ENCODE results near the gene FGD1.

DNA sequence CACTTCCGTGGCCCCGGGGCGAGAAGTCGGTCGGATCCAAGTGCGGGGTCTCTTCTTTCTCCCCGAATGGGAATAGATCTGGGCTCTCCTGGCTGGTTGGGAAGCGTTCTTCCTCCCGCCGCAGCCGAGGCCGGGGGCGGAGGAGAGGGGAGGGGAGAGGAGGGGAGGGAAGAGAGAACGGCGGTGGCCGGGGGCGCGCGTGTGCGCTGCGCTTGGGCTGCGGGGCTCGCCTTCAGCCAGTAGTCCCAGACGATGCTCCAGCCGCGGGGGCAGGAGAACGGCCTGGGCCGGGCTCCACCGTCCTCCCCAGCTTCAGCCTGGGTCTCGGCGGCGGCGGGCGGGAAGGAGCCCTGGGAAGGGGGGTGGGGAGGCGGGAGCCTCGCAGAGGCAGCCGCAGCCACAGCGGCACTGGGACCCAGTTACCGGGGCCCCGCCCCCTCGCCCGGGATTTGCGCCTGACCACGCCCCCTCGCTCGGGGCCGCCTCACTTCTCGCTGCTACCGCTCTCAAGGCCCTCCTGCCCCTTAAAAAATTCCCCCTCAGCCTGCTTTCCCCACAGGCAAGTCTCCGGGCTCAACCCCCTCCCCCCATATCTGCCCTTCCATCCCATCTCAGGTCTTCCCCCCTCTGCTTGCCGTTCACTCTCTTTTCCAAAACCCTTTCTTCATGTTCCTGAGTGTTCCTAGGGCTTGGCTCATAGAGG, at the start of gene FGD1:
- TF ChIP-seq CTCF (conservative IDR thresholded peaks at IDR 0.05; ENCODE audit: low read depth, low read length) (no peak), EZH2phosphoT487 (IDR thresholded peaks at IDR 0.05; ENCODE audit: borderline replicate concordance, low read length) (no peak), EZH2 (IDR thresholded peaks at IDR 0.05; ENCODE audit: low read length, unreplicated experiment) (no peak)

Measured in PC-3 (cell line).